Measurements from ENCODE around the gene DAZ4. TPM values are rescaled to one million over a fixed set of nuclear protein-coding genes. Genes with fewer than 3 reads are reported as not detected.
"Not testable (repeated sequence)": the region's sequence is repeated elsewhere in the genome, so short reads cannot be mapped to it uniquely, and the experiment has no call there.

DAZ4 gene
- polyA plus RNA-seq = not detected

DNA sequence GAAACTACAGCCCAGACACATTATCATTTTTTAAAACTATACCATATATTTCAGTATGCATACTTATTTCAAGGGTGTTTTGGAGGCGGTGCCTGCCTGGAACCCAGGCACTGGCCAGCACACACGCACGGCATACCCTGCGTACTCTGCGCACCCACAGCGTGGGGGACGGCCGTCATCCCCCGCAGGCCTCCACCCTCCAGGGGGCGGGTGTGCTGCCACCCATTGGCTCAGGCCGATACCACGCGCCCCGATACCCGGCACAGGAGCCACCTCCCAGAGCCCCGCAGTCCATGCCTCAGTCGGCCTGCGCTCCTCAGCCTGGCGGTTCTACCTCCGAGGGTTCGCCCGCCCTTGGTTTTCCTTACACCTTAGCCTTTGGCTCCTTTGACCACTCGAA, at the start of gene DAZ4:
TSS of gene DAZ4 (plus strand) at position 301 of the 400 bp plus-strand sequence. CDS start 208 bp downstream, outside the sequence.
- not testable (repeated sequence) for H3K27ac ChIP-seq (ENCODE audit: low read depth, low read length)
- 100% methylated on average over 3 of the region's 23 CpGs; no CpG with 5 or more reads in 2 of the 3 donors for WGBS, 3 donors

DNA sequence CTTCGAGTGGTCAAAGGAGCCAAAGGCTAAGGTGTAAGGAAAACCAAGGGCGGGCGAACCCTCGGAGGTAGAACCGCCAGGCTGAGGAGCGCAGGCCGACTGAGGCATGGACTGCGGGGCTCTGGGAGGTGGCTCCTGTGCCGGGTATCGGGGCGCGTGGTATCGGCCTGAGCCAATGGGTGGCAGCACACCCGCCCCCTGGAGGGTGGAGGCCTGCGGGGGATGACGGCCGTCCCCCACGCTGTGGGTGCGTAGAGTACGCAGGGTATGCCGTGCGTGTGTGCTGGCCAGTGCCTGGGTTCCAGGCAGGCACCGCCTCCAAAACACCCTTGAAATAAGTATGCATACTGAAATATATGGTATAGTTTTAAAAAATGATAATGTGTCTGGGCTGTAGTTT, 20.4 kb upstream of the DAZ4 start, which contains the start of gene DAZ3:
TSS of gene DAZ3 (minus strand) at position 101 of the 400 bp plus-strand sequence. CDS start 208 bp downstream, outside the sequence.
- no CpG with 5 or more reads among the region's 23 CpGs for WGBS, 3 donors
- not testable (repeated sequence) for H3K27ac ChIP-seq (ENCODE audit: low read depth, low read length)

- not testable (repeated sequence) for H3K27ac ChIP-seq (ENCODE audit: low read depth, low read length)
- no CpG with 5 or more reads among the region's 3 CpGs for WGBS, 3 donors
Measured at GRCh38 chrY:24821836-24822235, 11.9 kb upstream of the DAZ4 start.

DNA sequence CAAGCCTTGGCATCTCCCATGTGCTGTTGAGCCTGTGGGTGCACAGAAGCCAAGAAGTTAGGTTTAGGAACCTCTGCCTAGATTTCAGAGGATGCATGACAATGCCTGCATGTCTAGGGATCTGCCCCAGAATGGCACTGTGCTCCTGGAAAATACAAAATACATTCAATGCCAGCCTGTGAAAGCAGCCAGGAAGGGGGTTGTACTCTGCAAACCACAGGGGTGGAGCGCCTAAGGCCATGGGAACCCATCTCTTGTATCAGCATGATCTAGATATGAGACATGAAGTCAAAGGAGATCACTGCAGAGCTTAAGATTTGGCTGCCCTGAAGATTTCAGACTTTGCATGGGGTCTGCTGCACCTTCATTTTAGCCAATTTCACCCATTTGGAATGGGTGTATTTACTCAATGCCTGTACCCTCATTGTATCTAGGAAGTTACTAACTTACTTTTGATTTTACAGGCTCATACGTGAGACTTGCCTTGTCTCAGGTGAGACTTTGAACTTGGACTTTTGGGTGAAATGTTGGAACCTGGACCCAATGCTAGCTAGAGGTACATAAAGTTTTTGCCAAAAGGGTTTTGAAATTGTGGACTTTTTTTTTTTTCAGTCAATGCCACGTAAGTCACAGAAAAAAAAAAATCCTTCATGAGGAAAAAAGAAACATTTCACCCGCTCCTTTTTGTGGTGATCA, 9.4 kb upstream of the DAZ4 start:
- WGBS, 3 donors = 33 to 37% methylated on average over 1 of the region's 4 CpGs; no CpG with 5 or more reads in 1 of the 3 donors

DNA sequence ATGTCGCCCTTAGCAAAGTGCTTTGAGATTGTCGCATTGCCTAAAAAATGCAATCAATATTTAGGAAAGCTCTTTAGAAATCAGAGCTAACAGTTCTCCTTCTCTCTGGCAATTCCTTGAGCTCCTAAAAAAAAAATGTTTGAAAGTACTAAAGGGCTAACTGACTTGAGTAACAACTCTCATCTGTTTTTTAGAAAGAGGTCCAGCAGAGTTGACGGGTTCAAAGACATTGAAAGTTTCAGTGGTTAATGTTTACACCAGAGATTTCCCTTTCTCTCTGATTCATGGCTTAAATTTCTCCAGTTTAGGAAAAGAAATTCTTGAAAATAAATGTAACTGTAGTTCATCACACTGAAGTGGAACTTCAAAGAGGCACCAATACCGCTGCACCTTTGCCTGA, 8.7 kb upstream of the DAZ4 start:
- not testable (repeated sequence) for H3K27ac ChIP-seq (ENCODE audit: low read depth, low read length)
- no CpG with 5 or more reads among the region's 4 CpGs for WGBS, 3 donors

More for the DNA sequence above, 9.4 kb upstream of the DAZ4 start:
- H3K27ac ChIP-seq (ENCODE audit: low read depth, low read length) = not testable (repeated sequence)

Other genes starting within 250 kb of the DAZ4 start
- gene BPY2B, start 215.9 kb upstream of the DAZ4 start, polyA plus RNA-seq = not detected
- gene DAZ3, start 20.5 kb upstream of the DAZ4 start, polyA plus RNA-seq = not detected
- gene BPY2C, start 218.2 kb downstream of the DAZ4 start, polyA plus RNA-seq = not detected

All from adipose tissue (tissue), 3 donors.